NCI-H1105 (cell line): Measurements from ENCODE around the gene AOPEP.

Experiments
- DNase-seq: peaks from one replicate; lab custom pipeline; 2025; lab: John Stamatoyannopoulos, UW

Gene AOPEP

DNA sequence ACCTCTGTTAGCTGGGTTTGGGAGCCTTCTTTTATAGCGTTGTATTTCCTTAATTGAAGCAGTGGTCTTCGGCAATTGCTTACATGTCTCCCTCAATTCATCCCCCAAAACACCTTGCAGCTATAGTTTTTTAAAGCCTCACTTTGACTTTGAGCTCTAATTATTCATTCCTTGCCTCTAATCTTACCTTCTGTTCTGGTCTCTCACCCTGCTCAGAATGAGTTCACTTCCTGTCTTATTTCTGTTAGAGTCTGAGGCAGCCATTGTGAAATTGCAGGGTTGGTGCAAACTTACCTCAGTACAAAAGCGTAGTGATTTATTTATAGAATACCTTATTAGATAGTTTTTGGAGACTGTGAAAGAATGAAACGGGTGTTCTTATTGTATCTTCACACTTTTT, 35.0 kb downstream of the AOPEP start:
- no peak for DNase-seq

DNA sequence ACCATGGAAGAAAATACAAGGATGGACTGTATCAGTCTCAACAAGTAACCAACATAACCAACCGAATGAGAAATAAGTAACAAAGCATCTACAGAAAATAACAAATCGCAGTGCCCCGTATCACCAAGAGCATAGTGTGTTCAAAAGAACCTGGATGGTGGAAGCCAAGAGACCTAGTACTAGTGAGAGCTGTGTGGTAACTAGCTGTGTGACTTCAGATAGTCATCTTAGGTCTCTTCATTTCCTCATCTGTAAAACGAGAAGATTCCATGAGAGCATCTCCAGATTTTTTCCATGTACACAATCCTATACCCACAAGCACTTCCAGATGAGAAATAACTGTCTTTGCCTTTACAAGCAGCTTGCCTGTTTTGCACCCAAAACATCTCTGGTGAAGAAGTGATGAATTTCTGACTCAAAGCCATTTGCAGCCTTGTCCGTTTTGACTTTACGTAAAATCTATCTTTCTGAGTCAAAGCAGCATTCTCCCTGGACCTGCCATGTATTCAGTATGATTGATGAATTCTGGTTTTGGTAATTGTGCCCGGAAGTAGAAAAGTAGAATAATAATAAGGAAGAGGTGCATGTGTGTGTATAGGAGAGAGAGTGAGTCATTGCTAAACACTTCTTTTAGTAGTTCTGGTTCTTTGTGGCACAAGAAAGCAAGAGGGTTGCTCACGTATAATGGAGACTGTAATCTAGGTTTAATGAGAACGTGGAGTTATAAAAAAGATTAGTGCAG, 41.0 kb downstream of the AOPEP start:
- DNase-seq: no peak

DNA sequence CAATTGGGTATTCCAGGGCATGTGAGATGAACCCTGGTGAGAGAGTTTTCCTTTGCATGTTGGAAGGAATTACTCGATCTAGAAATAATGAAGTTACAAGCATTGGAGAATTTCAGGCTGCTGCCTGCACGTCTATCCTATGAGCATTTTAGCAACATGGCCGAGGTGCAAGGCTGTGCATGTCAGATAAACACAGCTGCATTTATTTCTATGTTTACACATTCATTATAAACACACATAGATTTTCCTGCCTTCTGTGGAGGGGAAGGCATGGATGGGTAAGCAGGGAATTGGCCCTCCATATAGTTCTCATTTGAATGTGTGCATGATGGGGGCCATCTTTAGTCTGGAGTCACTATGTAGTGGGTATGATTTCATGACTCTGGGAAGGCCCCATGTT, 42.3 kb downstream of the AOPEP start:
- DNase-seq: no peak

DNA sequence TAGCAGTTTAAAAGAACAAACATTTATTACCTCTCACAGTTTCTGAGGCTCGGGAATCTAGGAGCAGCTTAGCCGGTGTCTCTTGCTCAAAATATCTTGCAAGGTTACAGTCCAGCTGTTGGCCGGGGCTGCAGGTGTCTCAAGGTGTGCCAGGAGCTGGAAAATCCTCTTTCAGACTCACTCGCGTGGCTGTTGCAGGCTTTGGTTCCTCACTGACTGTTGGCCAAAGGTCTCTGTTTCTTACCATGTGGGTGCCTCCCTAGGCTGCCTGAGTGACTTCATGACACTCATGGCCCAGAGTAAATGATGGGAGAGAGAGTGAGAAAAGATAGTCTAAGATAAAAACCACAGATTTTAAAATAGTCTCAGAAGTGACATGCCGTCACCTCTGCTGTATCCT, 43.8 kb downstream of the AOPEP start:
- no peak for DNase-seq

DNA sequence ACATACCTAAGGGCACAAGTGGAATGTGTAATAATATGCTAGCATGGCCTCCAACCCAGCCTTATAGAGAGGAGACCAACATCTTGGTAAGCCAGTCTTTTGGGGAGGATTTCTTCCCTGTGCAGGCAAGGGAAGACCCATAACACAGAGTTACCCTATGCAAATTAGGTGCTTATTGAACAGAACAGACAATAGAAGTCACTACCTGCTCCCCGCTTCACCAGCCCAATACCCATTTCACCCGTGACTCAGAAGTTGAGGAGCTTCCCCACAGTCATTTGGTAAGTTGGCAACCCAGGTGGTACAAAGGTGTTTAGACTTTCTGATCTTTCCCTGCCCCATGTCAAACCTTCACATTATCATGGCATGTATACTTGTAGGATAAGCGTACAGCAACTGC, 44.6 kb downstream of the AOPEP start:
- DNase-seq: no peak

DNA sequence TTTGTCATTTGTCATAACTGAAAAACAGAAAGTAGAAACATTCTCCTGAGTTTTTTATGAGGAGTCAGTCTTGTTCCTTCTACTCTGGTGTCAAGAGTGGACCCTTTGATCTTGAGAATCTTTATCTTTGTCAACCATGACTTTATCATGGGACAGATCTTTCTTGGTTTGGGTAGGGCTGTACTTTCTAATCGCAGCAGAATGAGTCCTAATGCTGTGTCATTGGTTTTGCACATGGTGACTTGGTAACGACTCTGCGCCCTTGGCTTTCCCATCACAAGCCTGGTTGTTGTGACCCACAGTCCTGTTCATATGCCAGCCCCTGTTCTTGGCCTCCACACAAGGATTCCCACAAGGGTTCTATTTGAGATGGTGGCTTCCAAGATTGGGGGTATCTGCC, 45.6 kb downstream of the AOPEP start:
- no peak for DNase-seq

DNA sequence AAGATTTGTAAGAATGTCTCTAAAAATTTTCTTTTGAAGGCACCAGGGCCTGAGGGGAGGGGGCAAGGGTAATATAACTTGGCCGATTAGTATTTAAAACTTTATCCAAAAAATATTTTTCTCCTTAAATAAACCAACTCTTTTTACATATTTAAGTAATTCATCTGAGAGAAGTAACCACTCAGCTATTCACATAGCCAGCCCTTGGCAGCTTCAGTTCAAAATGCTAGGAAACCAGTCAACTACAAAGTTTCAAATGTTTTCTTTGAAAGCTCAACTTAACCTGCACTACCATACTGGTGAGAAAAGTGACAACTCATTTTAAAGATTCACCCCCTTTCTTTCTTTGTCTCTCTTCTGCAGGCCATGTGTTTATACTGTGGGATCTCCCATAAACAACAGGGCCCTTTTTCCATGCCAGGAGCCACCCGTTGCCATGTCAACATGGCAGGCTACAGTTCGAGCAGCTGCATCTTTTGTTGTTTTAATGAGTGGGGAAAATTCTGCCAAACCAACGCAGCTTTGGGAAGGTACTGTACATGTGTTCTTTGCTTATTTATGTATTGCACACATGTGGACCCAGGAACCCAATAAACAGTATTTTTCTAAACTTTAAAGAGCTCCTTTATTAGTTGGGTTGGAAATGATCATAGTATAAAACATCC, 46.3 kb downstream of the AOPEP start:
- DNase-seq: peak; percentile 93

DNA sequence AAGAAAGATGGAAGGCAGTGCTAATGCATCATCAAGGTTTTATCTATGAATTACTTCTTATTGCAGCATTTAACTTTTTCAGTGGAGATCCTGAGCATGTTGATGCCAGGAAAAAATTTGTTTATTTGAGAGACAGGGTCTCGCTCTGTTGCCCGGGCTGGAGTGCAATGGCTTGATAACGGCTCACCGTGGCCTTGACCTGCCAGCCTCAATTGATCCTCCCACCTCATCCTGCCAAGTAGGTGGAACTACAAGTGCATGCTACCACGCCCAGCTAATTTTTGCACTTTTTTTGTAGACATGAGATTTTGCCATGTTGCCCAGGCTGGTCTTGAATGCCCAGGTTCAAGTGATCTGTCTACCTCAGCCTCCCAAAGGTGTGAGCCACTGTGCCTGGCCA, 47.2 kb downstream of the AOPEP start:
- DNase-seq: no peak

DNA sequence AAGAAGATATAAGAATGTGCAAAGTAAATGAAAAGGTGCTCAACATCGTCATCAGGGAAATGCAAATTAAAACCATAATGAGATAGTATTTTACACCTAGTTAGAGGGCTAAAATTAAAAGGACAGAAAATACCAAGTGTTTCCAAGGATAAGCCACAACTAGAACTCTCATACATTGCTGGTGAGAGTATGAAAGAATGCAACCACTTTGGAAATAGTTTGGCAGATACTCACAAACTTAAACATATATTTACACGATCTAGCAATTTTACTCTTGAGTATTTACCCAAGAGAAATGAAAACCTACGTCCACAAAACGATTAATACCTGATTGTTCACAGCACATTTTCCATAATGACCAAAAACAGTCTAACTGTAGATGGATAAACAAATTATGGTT, 51.5 kb downstream of the AOPEP start:
- no peak for DNase-seq

DNA sequence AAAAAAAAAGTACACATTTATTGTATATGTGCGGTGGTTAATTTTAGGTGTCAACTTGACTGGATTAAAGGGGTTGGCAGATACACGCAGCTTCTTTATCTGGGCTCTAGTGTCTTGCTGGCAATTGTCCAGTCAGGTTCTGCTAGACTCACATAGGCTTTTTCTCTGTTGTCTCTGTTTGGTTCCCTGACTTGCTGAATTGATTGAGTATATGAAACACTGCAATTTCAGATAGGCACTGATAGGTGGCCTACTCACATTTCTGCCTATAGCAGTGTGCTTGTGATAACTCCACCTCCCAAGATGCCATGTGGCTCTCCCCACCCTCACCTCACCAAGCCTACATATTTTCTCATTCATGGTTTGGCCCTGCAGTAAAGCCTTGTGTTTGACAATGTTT, 52.5 kb downstream of the AOPEP start:
- no peak for DNase-seq

DNA sequence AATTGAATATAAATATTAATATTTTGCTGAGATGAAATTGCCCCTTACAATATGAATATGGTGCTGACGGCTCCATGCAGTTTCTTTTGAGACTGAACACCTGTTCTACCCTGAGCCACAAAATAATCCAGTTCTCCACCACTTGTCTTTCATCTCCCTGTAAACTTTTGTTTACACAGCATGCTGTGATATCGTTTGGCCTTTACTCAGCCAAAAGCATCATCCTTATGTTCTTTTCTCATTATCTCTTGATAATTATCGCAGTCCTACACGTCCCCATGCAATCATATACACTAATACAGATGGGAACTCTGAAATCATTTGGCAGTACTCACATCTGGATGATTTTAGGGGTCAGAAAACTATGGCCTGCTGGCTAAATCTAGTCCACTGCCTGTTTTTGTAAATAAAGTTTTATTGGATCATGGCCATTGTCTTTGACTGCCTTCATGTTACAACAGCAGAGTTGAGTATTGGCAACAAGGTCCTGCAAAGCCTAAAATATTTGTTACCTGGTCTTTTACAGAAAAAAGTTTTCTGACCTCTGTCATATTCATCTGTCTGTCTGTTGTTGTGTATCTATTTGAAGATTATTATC, 53.3 kb downstream of the AOPEP start:
- DNase-seq: peak; percentile 55

DNA sequence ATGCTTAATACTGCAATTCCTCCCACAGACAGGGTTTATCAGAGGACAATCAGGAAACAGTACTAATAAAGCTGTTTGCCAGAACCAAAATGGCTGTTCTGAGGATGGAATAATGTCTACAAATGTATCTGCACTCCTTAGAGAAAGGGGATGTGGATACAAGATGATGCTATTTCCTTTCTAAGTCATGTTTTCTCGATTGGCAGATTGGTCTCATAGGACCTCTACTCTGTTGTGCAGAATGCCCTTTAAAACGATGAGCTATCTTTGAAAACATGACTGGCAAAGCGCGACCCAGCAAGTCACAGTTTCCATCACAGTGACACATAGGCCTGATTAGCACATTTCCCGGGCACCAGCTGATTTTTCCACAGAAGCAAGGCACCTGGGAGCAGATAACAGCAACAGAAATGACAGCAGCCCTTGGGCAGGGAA, 54.0 kb downstream of the AOPEP start:
- DNase-seq: no peak

DNA sequence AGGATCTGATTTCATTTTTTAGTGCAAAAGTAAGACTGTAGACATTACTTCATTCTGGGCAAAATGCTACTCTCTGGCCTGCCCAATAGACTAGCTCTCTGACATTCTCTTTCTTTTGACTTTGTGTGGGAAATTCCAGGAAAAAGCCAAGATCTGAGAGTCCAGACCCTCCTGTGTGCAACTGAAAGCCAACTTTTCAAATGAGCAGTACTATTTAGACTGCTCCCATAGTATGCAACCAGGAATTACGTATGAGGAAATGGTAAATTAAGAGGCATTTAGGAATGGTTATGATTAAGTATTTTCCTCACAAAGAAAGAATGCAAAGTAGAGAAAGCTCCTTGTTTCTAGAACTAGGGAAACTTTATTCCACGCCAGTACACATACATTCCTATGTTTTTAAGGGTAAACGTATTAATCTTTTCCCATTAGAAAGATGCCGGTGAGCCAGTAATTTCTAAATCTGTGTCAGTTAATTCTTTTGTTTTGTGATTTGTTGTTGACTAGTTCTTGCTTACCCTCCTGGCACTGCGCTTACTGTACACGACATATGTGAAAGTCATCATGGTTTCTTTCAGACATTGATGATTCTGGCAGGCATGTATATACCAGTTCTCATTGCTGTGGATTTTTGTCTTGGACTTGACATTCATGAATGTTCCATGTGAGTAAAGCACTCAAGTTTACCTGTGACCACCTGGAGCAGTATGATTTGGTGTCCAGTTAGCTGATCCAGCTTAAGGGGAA, 56.0 kb downstream of the AOPEP start:
- DNase-seq: no peak

DNA sequence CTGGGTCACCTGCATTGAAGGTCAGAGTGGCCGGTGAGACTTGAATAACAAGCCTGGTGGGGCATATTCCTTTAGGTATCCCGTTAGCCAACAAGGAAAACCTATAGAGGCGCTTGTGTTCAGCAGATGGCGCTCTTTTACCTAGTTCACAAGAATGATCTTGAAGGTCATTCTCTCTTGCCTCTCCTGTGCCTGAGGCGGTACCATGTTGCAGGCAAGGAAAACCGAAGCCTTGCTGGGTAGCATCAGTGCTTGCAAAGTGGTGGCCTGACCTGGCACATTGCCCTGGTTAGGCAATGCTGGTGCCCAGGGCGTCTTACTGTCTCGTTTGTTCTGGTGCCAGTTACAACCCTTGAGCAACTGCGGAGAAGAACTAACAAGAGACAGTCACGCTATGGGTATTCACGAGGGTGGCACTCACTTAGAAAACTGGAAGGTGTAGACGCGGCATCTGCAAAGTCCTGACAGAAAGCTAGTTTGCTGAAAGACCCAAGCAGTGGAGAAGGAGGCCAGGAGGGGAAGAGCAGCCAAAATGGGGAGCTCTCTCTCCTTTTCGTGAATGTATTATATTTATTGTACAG, 56.7 kb downstream of the AOPEP start:
- DNase-seq: peak; percentile 96

DNA sequence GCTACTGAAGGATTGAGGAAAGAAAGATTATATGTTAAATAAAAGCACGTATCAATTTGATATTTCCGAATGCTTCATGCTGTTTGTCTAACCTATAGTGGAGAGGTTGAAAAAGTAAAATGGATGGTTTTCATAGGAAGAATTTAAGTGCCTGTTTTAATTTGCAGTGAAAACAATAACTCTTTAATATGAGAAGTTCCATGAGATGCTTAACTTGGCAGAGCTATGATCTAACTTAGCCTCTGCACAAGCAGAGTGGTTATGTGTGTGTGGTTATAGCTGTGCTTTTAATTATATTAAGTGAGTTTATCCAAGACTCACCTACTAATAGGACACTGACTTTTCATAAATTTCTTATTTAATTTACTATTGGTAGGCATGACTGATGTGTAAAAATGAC, 57.4 kb downstream of the AOPEP start:
- DNase-seq: no peak

DNA sequence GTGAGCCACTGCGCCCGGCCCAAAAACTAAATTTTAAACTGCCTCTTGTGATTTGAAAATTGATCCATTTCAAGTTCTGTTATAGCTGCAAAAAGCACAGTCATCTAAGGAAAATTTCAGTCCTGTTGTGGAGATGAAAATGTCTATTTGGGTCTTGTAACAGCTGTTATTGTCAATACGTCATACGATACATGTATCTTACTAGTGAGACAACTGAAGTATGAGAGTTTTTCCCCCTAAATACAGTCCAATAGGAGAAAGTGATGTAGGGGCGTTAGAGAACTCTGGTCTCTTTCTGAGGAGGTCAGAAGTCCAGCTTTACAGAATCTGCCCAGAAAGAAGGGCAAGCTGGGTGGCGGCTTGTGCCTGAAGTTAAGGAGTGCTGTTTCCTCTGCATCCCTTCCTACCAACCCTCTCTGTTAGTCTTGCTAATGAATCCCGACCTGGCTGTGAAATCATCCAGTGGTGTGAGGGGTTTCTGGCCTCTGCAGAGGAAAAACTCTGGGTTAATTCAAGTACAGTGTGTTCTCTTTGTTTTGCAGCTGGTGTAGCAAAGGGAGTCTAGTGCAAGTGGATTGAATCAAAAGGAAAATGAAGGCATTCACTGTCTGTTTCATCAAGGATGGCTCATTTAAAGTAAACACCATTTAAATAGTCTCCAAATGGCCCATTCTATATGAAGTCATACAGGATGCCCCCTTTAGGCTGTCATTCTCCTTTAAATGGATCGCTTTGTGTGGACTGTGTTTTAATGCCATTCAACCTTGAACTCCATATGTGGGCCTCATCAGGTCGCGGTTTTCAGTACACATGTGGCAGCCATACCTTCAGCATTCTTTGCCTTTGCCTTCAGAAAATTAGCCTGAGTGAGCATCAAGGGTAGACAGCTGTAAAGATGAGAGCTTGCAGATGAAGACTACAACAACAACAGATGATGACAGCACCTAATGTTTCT, 59.0 kb downstream of the AOPEP start:
- no peak for DNase-seq

DNA sequence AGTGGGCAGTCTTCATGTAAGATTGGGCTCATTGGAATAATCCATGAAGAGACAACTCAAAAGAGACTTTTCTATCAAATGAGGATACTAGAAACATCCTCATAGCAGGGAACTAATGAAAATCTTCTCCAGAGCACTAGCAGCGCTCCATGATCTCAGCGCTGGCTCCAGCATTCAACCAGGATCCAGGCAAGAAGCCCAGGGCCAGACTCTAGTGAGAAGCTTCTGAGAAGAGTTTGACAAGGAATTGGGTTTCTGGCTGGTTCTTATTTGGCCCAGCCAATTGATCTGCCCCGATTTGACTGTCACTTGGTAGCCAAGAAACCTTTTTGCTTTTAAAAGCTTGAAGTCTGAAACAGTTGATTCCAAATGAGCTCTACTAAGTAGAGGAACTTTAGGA, 60.1 kb downstream of the AOPEP start:
- DNase-seq: no peak

DNA sequence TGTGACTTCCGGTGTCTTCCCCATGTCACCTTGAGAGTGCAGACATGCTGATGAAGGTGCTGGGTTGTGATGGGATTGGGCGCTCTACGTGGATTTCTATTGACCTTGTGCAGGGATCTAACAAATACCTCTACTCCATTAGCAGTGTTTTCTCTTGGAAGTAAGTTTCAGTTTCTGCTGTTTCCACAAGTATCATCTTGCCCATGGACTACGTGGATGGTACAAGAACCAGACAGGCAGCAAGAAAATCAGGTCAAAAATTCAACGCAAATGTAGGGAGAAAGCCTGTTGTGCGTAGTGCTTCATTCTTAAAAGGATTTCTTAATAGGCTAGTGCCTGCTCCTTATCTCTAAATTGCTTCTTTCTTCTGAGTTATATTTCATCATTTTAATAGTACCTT, 60.8 kb downstream of the AOPEP start:
- no peak for DNase-seq

DNA sequence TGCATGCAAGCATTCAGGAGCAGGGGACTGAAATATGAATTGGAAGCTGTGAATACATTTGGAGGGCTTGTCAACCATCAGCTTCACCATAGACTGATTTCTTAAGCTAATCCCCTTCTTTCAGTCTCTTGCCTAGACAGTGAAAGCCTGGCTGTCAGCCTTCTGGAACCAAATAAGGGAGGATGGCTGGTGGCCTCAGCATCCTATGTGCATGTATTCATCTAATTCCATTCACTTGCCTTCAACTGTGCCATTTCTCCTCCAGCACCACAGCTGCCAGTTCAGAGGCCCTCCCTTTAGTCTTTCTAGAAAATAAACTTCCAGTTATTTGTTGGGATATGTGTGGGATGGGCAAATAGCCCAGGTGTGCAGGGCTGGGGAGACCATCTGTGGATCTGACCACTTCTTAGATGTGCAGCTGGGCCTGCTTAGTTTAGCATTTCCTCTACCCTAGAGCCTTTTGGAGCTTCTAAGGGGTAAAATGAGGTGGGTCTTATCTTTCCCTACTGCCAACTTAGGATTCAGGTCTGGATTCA, 62.1 kb downstream of the AOPEP start:
- DNase-seq: no peak

DNA sequence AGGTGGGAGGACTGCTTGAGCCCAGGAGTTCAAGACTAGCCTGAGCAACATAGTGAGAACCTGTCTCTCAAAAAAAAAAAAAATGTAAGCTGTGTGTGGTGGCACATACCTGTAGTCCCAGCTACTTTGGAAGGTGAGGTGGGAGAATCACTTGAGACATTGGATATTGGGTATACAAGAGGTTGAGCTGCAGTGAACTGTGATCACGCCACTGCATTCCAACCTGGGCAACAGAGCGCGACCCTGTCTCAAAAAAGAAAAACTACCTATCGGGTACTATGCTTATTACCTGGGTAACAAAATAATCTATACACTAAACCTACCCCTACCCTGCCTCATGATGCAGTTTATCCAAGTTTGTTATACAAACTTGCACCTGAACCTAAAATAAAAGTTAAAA, 64.9 kb downstream of the AOPEP start:
- no peak for DNase-seq

DNA sequence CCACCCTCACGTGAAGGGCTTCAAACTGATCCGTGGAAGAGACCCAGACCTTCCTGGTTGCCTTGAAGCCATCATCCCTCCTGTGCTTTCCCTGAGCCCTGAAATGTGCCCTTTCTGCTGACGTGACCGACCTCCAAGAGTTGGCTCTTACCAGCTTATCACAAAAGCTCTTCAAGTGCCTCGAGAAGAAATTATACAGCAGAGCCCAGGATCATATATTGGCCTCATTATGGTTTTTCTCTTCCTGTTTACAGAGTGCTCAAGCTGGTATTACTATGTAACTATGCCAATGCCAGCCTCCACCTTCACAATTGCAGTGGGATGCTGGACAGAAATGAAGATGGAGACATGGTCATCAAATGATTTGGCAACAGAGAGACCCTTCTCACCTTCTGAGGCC, 66.0 kb downstream of the AOPEP start:
- no peak for DNase-seq
